Large intestine (tissue), 3 donors: Measurements from ENCODE around the gene TTC34. TPM values are rescaled to one million over a fixed set of nuclear protein-coding genes. Genes with fewer than 3 reads are reported as not detected.
A peak's percentile ranks its signal among the peaks of the same experiment; 100 is the strongest.
"Not testable (repeated sequence)": the region's sequence is repeated elsewhere in the genome, so short reads cannot be mapped to it uniquely, and the experiment has no call there.

ENCODE experiments used
- DNase-seq, 2 donors: peaks; one replicate each; pipeline versions ENCODE4 v3.0.0 to v3.0.0-alpha.2; 2013
- H3K27ac ChIP-seq: one replicate; pipeline ENCODE4 v1.5.1; 2013; ENCODE audit warnings: low read length
- H3K27me3 ChIP-seq: 2 replicates; pipeline ENCODE4 v1.6.1; 2013; ENCODE audit warnings: low read length; ENCODE audit not compliant: control insufficient read depth, insufficient read depth
- H3K36me3 ChIP-seq: 2 replicates; pipeline ENCODE4 v1.6.1; 2013; ENCODE audit warnings: low read length; ENCODE audit not compliant: control insufficient read depth, insufficient read depth
- H3K4me1 ChIP-seq: one replicate; pipeline ENCODE4 v1.6.1; 2013; ENCODE audit warnings: low read length; ENCODE audit not compliant: control insufficient read depth, insufficient read depth
- H3K4me3 ChIP-seq: one replicate; pipeline ENCODE4 v1.5.1; 2013; ENCODE audit warnings: low read length
- H3K9me3 ChIP-seq: one replicate; pipeline ENCODE4 v1.6.1; 2013; ENCODE audit warnings: mild to moderate bottlenecking, low read depth, low read length, moderate library complexity; ENCODE audit not compliant: control insufficient read depth
- WGBS: methylation state at CpG from one replicate; pipeline ENCODE4 v1.1.5; 2013; ENCODE audit warnings: low lambda C conversion rate; ENCODE audit not compliant: insufficient coverage; 5-methylcytosine and 5-hydroxymethylcytosine counted together
- polyA plus RNA-seq: library from polyadenylated mRNA; unstranded; fragments of 120-200 nt; gene quantifications from one replicate; pipeline ENCODE4 v1.2.1, GENCODE V29; 2013

The TTC34 gene
- polyA plus RNA-seq, 1 donor: 1.5 TPM

DNA sequence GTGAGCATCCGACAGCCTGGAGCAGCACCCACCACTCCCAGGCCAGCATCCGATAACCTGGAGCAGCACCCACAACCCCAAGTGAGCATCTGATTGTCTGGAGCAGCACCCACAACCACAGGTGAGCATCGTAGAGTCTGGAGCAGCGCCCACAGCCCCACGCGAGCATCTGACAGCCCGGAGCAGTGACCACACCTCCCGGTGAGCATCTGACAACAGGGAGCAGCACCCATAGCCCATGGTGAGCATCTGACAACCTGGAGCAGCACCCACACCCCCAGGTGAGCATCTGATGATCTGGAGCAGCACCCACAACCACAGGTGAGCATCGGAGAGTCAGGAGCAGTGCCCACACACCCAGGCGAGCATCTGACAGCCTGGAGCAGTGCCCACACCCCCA, 143.6 kb downstream of the TTC34 start:
- H3K4me3 ChIP-seq, H3K27me3 ChIP-seq, H3K27ac ChIP-seq, H3K36me3 ChIP-seq, DNase-seq, H3K4me1 ChIP-seq: not testable (repeated sequence)
- no CpG with 5 or more reads among the region's 10 CpGs for WGBS
- peaks cover 29% of the 10 kb centered on the region for H3K9me3 ChIP-seq

DNA sequence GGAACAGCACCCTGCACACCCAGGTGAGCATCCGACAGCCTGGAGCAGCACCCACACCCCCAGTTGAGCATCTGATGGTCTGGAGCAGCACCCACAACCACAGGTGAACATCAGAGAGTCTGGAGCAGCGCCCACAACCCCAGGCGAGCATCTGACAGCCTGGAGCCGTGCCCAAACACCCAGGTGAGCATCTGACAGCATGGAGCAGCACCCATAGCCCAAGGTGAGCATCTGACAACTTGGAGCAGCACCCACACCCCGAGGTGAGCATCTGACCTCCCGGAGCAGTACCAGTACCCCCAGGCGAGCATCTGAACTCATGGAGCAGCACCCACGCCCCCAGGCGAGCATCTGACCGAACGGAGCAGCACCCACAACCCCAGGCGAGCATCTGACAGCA, 144.4 kb downstream of the TTC34 start:
- H3K9me3 ChIP-seq: peaks cover 29% of the 10 kb centered on the region
- H3K4me3 ChIP-seq, DNase-seq, H3K27ac ChIP-seq, H3K36me3 ChIP-seq, H3K4me1 ChIP-seq, H3K27me3 ChIP-seq: not testable (repeated sequence)
- no CpG with 5 or more reads among the region's 12 CpGs for WGBS

DNA sequence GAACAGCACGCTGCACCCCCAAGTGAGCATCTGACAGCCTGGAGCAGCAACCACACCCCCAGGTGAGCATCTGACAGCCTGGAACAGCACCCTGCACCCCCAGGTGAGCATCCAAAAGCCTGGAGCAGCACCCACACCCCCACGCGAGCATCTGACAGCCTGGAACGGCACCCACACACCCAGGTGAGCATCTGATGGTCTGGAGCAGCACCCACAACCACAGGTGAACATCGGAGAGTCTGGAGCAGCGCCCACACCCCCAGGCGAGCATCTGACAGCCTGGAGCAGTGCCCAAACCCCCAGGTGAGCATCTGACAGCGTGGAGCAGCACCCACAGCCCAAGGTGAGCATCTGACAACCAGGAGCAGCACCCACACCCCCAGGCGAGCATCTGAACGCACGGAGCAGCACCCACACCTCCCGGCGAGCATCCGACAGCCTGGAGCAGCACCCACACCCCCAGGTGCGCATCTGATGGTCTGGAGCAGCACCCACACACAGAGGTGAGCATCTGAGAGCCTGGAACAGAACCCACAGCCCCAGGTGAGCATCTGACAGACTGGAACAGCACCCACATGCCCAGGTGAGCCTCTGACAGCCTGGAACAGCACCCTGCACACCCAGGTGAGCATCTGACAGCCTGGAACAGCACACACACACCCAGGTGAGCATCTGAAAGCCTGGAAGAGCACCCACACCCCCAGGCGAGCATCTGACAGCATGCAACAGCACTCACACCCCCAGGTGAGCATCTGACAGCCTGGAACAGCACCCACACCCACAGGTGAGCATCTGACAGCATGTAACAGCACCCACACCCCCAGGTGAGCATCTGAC, 145.7 kb downstream of the TTC34 start:
- H3K9me3 ChIP-seq: peaks cover 29% of the 10 kb centered on the region
- not testable (repeated sequence) for H3K4me1 ChIP-seq, DNase-seq, H3K27ac ChIP-seq, H3K4me3 ChIP-seq, H3K36me3 ChIP-seq, H3K27me3 ChIP-seq
- no CpG with 5 or more reads among the region's 16 CpGs for WGBS

DNA sequence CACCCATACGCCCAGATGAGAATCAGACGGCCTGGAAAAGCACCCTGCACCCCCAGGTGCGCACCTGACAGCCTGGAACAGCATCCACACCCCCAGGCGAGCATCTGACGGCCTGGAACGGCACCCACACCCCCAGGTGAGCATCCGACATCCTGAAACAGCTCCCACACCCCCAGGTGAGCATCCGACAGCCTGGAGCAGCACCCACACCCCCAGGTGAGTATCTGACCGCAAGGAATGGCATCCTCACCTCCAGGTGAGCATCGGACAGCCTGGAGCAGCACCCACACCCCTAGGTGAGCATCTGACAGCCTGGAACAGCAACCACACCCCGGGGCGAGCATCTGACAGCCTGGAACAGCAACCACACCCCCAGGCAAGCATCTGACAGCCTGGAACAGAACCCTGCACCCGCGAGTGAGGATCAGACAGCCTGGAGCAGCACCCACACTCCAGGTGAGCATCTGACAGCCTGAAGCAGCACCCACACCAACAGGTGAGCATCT, 147.0 kb downstream of the TTC34 start:
- not testable (repeated sequence) for H3K27ac ChIP-seq, H3K36me3 ChIP-seq, DNase-seq, H3K27me3 ChIP-seq, H3K4me3 ChIP-seq, H3K4me1 ChIP-seq
- peaks cover 29% of the 10 kb centered on the region for H3K9me3 ChIP-seq
- 28% methylated on average over 3 of the region's 14 CpGs for WGBS

DNA sequence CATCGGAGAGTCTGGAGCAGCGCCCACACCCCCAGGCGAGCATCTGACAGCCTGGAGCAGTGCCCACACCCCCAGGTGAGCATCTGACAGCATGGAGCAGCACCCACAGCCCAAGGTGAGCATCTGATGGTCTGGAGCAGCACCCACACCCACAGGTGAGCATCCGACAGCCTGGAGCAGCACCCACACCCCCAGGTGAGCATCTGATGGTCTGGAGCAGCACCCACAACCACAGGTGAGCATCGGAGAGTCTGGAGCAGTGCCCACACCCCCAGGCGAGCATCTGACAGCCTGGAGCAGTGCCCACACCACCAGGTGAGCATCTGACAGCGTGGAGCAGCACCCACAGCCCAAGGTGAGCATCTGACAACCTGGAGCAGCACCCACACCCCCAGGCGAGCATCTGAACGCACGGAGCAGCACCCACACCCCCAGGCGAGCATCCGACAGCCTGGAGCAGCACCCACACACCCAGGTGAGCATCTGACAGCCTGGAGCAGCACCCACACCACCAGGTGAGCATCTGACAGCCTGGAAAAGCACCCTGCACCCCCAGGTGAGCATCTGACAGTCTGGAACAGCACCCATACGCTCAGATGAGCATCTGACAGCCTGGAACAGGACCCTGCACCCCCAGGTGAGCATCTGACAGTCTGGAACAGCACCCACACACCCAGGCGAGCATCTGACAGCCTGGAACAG, 147.6 kb downstream of the TTC34 start:
- WGBS: 0% methylated on average over 2 of the region's 14 CpGs
- not testable (repeated sequence) for H3K27me3 ChIP-seq, H3K36me3 ChIP-seq, H3K4me1 ChIP-seq, H3K4me3 ChIP-seq, H3K27ac ChIP-seq
- H3K9me3 ChIP-seq: peaks cover 29% of the 10 kb centered on the region
- DNase-seq: peak in 1 of 2 donors; percentile 3

DNA sequence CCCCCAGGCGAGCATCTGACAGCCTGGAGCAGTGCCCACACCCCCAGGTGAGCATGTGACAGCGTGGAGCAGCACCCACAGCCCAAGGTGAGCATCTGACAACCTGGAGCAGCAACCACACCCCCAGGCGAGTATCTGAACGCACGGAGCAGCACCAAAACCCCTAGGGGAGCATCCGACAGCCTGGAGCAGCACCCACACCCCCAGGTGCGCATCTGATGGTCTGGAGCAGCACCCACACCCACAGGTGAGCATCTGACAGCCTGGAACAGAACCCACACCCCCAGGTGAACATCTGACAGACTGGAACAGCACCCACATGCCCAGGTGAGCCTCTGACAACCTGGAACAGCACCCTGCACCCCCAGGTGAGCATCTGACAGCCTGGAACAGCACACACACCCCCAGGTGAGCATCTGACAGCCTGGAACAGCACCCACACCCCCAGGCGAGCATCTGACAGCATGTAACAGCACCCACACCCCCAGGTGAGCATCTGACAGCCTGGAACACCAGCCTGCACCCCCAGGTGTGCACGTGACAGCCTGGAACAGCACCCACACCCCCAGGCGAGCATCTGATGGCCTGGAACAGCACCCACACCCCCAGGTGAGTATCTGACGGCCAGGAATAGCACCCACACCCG, 148.4 kb downstream of the TTC34 start:
- not testable (repeated sequence) for H3K27me3 ChIP-seq, H3K4me1 ChIP-seq, H3K36me3 ChIP-seq, DNase-seq, H3K4me3 ChIP-seq, H3K27ac ChIP-seq
- whole genome bisulfite sequencing: no CpG with 5 or more reads among the region's 12 CpGs
- peaks cover 29% of the 10 kb centered on the region for H3K9me3 ChIP-seq

DNA sequence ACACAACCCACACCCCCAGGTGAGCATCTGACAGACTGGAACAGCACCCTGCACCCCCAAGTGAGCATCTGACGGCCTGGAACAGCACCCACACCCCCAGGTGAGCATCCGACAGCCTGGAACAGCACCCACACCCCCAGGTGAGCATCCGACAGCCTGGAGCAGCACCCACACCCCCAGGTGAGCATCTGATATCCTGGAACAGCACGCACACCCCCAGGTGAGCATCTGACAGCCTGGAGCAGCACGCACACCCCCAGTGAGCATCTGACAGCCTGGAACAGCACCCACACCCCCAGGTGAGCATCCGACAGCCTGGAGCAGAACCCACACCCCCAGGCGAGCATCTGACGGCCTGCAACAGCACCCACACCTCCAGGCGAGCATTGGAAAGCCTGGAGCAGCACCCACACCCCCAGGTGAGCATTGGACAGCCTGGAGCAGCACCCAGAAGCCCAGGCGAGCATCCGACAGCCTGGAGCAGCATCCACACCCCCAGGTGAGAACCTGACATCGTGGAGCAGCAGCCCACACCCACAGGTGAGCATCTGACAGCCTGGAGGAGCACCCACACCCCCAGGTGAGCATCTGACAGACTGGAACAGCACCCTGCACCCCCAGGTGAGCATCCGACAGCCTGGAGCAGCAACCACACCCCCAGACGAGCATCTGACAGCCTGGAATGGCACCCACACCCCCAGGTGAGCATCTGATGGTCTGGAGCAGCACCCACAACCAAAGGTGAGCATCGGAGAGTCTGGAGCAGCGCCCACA, 149.2 kb downstream of the TTC34 start:
- not testable (repeated sequence) for H3K4me1 ChIP-seq, H3K27ac ChIP-seq, H3K36me3 ChIP-seq, H3K4me3 ChIP-seq, DNase-seq, H3K27me3 ChIP-seq
- 34% methylated on average over 2 of the region's 16 CpGs for WGBS
- H3K9me3 ChIP-seq: peaks cover 29% of the 10 kb centered on the region

DNA sequence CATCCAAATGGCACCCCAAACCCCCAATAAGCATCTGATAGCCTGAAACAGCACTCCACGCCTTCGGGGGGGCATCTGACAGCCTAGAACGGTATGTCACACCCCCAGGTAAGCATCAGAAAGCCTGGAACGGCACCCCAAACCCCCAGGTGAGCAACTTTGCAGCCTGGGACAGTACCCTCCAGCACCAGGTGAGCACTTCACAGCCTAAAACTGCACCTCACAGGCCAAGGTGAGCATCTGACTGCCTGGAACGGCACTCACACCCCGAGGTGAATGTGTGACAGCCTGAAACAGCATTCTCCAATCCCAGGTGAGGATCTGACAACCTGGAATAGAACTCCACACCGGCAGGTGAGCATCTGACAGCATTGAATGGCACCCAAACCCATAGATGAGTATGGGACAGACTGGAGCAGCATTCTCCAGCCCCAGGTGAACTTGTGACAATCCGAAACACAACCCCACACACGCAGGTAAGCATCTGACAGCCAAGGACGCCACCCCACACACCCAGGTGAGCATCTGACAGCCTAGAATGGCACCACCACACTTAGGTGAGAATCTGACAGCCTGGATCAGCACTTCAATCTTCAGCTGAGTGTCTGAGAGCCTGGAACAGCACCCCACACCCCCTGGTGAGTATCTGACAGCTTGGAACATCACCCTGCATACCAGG, 150.4 kb downstream of the TTC34 start:
- Histone ChIP-seq H3K4me3 (no peak overlapping the region), H3K27ac (no peak overlapping the region), H3K27me3 (no peaks in the 10 kb centered on the region), H3K9me3 (peaks cover 27% of the 10 kb centered on the region), H3K36me3 (no peaks in the 10 kb centered on the region), H3K4me1 (no peaks in the 10 kb centered on the region)
- DNase-seq: no peak
- WGBS: no CpG with 5 or more reads among the region's 10 CpGs

DNA sequence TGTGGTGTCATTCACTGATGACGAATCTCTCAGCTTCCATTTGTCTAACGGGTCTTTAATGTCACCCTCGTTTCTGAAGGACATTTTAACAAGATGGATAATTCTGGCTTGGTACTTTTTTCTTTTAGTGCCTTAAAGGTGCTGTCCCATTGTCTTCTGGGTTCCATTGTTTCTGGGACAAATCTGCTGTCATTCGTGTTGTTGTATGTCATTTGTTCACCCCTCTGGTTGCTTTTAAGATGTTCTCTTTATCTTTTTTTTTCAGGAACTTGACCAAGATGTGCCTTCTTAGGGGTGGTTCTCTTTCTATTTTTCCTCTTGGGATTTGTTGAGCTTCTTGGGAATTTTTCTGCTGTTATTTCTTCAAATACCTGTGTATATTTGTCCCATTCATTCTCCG, 154.7 kb downstream of the TTC34 start:
- H3K27ac ChIP-seq: no peak overlapping the region
- no peaks in the 10 kb centered on the region for H3K27me3 ChIP-seq
- H3K9me3 ChIP-seq: peaks cover 10% of the 10 kb centered on the region
- no CpG with 5 or more reads among the region's 5 CpGs for WGBS
- peaks cover 9% of the 10 kb centered on the region for H3K4me1 ChIP-seq
- no peaks in the 10 kb centered on the region for H3K36me3 ChIP-seq
- H3K4me3 ChIP-seq: no peak overlapping the region
- no peak for DNase-seq
